HL-60 (cell line): ENCODE results near the gene ST3GAL4.

Experiments
- DNase-seq, 2 experiments: peaks; one replicate each; pipeline ENCODE4 v3.0.0-alpha.2; 2010 to 2020; ENCODE audit warnings: low read depth in 1 of 2, low spot score in 1 of 2
- H3K27ac ChIP-seq: fragments of 250-450 bp; sonication (Bioruptor Pico); replicated peaks from 2 replicates; pipeline ENCODE4 v1.5.1; 2020; ENCODE audit warnings: mild to moderate bottlenecking, moderate library complexity
- H3K27me3 ChIP-seq: fragments of 250-450 bp; sonication (Bioruptor Pico); 2 replicates; pipeline ENCODE4 v1.5.1; 2021; ENCODE audit warnings: mild to moderate bottlenecking, moderate library complexity; ENCODE audit not compliant: insufficient read depth, poor library complexity, severe bottlenecking
- H3K4me3 ChIP-seq: replicated peaks from 2 replicates; pipeline ENCODE4 v1.5.1; 2011; ENCODE audit warnings: mild to moderate bottlenecking, control low read depth, low read length; ENCODE audit not compliant: insufficient read depth
- GABPA ChIP-seq: IDR thresholded peaks from 2 replicates; pipeline ENCODE4 v1.6.1; 2012; ENCODE audit warnings: low read depth
- POLR2AphosphoS5 ChIP-seq: IDR thresholded peaks from 2 replicates; pipeline ENCODE4 v1.6.1; 2012; ENCODE audit warnings: low read depth
- SPI1 ChIP-seq: IDR thresholded peaks from 2 replicates; pipeline ENCODE4 v1.6.1; 2012; ENCODE audit warnings: low read depth, mild to moderate bottlenecking, borderline replicate concordance
- TF ChIP-seq, protein P1 (sequence below): IDR thresholded peaks from 2 replicates; pipeline ENCODE4 v1.6.1; 2012; ENCODE audit warnings: low read depth; ENCODE audit not compliant: insufficient replicate concordance
- TF ChIP-seq, protein P2 (sequence below): IDR thresholded peaks from one replicate; pipeline ENCODE4 v1.5.1; 2011; ENCODE audit warnings: low read length, control low read depth, inconsistent platforms; ENCODE audit not compliant: insufficient read depth

Gene ST3GAL4

DNA sequence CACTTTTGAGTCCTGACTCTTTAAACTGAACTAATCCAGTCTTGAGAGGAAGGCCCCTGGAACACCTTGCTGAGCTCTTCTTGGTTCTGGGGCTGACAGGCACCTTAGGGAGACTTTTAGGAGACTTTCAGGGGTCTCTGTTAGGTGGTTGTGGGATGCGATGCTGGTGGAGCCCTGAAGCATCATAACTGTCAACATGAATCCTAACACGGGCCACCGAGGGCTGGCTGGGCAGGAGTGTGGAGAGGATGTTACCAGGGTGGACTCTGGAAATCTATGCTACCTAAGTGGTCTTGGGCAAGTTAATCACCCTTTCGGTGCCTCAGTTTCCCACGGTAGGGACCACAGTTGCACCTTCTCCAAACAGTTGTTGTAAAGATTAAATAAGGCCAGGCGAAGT lies 106.5 kb downstream of the ST3GAL4 start:
- DNase-seq, result no peak
- TF ChIP-seq, protein P1, sequence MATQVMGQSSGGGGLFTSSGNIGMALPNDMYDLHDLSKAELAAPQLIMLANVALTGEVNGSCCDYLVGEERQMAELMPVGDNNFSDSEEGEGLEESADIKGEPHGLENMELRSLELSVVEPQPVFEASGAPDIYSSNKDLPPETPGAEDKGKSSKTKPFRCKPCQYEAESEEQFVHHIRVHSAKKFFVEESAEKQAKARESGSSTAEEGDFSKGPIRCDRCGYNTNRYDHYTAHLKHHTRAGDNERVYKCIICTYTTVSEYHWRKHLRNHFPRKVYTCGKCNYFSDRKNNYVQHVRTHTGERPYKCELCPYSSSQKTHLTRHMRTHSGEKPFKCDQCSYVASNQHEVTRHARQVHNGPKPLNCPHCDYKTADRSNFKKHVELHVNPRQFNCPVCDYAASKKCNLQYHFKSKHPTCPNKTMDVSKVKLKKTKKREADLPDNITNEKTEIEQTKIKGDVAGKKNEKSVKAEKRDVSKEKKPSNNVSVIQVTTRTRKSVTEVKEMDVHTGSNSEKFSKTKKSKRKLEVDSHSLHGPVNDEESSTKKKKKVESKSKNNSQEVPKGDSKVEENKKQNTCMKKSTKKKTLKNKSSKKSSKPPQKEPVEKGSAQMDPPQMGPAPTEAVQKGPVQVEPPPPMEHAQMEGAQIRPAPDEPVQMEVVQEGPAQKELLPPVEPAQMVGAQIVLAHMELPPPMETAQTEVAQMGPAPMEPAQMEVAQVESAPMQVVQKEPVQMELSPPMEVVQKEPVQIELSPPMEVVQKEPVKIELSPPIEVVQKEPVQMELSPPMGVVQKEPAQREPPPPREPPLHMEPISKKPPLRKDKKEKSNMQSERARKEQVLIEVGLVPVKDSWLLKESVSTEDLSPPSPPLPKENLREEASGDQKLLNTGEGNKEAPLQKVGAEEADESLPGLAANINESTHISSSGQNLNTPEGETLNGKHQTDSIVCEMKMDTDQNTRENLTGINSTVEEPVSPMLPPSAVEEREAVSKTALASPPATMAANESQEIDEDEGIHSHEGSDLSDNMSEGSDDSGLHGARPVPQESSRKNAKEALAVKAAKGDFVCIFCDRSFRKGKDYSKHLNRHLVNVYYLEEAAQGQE, result no peak
- TF ChIP-seq GABPA, result no peak
- no peak for TF ChIP-seq POLR2AphosphoS5
- TF ChIP-seq, protein P2, sequence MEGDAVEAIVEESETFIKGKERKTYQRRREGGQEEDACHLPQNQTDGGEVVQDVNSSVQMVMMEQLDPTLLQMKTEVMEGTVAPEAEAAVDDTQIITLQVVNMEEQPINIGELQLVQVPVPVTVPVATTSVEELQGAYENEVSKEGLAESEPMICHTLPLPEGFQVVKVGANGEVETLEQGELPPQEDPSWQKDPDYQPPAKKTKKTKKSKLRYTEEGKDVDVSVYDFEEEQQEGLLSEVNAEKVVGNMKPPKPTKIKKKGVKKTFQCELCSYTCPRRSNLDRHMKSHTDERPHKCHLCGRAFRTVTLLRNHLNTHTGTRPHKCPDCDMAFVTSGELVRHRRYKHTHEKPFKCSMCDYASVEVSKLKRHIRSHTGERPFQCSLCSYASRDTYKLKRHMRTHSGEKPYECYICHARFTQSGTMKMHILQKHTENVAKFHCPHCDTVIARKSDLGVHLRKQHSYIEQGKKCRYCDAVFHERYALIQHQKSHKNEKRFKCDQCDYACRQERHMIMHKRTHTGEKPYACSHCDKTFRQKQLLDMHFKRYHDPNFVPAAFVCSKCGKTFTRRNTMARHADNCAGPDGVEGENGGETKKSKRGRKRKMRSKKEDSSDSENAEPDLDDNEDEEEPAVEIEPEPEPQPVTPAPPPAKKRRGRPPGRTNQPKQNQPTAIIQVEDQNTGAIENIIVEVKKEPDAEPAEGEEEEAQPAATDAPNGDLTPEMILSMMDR, result no peak
- no peak for TF ChIP-seq SPI1
- H3K27ac ChIP-seq, result no peak overlapping the region
- no peaks in the 10 kb centered on the region for H3K27me3 ChIP-seq
- H3K4me3 ChIP-seq, result no peak overlapping the region

DNA sequence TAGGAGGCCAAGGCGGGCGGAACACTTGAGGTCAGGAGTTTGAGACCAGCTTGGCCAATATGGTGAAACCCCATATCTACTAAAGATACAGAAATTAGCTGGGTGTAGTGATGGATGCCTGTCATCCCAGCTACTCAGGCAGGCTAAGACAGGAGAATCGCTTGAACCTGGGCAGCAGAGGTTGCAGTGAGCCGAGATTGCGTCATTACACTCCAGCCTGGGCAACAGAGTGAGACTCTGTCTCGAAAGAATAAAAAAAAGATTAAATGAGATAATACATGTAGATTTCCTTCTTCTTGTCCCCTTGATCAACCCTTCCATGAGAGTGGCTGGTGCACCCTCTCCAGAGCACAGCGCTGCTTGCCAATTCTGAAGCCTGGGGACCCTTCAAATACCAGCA lies 106.9 kb downstream of the ST3GAL4 start:
- H3K27ac ChIP-seq, result no peak overlapping the region
- TF ChIP-seq, protein P2, result no peak
- H3K4me3 ChIP-seq, result no peak overlapping the region
- DNase-seq, result no peak
- no peaks in the 10 kb centered on the region for H3K27me3 ChIP-seq
